ENCODE data around the gene TUBB4A. TPM values are rescaled to one million over a fixed set of nuclear protein-coding genes. Genes with fewer than 3 reads are reported as not detected.
A peak's percentile ranks its signal among the peaks of the same experiment; 100 is the strongest.

TUBB4A gene
- total and polyA plus RNA-seq, 10 of the 15 experiments (the other 5 are each of a cell fraction or from before 2014, with no cell fraction given) = 0.29 to 22.4 (median 3.8) TPM

DNA sequence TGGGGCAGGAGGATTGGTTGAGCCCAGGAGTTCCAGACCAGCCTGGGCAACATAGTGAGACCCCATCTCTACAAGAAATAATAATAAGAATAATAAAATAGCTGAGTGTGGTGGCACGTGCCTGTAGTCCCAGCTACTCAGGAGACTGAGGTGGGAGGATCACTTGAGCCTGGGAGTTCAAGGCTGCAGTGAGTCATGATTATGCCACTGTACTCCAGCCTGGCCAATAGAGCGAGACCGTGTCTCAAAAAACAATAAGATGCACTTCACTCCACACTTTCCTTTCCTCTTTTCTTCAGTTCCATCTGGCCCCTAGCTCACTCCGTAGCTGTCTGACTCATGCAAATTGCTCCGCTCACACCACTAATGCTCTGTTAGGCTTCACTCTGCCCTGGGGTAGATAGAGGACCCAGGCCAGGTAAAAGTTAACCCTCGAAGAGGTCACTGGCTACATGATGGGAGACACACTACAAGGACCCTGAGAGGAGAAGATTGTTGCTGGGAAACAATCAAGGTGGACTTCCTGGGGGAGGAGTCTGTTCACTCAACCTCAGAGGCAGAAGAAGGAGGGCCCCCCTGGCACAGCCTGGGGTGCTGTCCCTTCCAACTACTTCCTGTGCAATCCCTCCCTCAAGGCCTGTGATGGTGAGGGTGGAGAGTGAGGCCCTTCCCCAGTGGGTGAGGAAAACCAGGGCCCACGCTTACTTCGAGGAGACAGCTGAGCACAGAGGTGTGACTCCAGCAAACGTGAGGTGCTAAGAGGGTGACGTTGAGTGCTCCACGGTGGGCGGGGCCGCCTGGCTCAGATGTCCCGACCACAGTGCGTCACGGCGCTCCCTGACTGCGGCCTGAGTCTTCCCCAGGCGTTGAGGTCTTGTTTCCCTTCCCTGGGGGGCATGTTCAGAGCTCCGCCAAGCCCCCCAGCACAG, 19.9 kb upstream of the TUBB4A start (continued):
- peak; percentile 35; the same call in 1 of the 2 replicates for TF ChIP-seq ATF2 (IDR thresholded peaks at IDR 0.05; ENCODE audit: low read length)
- TF ChIP-seq MYB (IDR thresholded peaks at IDR 0.05; ENCODE audit: borderline replicate concordance, low read depth, low read length) = 0 out of 2 replicates have a peak, but pooled peaks have one; percentile 16
- no peak for TF ChIP-seq HDAC2 (IDR thresholded peaks at IDR 0.05)
- TF ChIP-seq STAT1 (conservative IDR thresholded peaks at IDR 0.05) = 0 out of 2 replicates have a peak, but pooled peaks have one; percentile 57
- TF ChIP-seq FOXK2 (IDR thresholded peaks at IDR 0.05) = no peak
- TF ChIP-seq KDM1A (IDR thresholded peaks at IDR 0.05; ENCODE audit: borderline replicate concordance) = no peak
- TF ChIP-seq RUNX3 (IDR thresholded peaks at IDR 0.05; ENCODE audit: low read length) = peak; percentile 47; the same call in 1 of the 2 replicates
- no peak for TF ChIP-seq SUPT20H (IDR thresholded peaks at IDR 0.05; ENCODE audit: borderline replicate concordance, control insufficient read depth, low read depth, low read length)
- TF ChIP-seq ASH2L (IDR thresholded peaks at IDR 0.05; ENCODE audit: borderline replicate concordance, low read depth) = no peak
- TF ChIP-seq NRF1 (conservative IDR thresholded peaks at IDR 0.05; ENCODE audit: low read depth, low read length) = no peak
- no peak for TF ChIP-seq E2F4 (IDR thresholded peaks at IDR 0.05; ENCODE audit: low read depth, low read length)

All from GM12878 (cell line).